DND-41 (cell line): ENCODE measurements around the gene GALM.
"Not testable (repeated sequence)": the region's sequence is repeated elsewhere in the genome, so short reads cannot be mapped to it uniquely, and the experiment has no call there.

Experiments
- ATAC-seq: fragments of 200-7000 bp; cut with Tn5 transposase; 3 replicates; pipeline ENCODE4 v1.9.1; 2021; ENCODE audit warnings: low read depth; ENCODE audit not compliant: insufficient read depth
- DNase-seq: peaks from one replicate; pipeline ENCODE4 v3.0.0-alpha.2; 2020
- H2AFZ ChIP-seq: 2 replicates; pipeline ENCODE4 v1.6.0; 2012; ENCODE audit warnings: low read depth, low read length
- H3K27ac ChIP-seq: 2 replicates; pipeline ENCODE4 v1.5.1; 2012; ENCODE audit warnings: low read length, inconsistent platforms
- H3K27me3 ChIP-seq: fragments of 200-600 bp; sonication (generic); 2 replicates; pipeline ENCODE4 v1.6.0; 2012; ENCODE audit warnings: low read length, mild to moderate bottlenecking, inconsistent platforms; ENCODE audit not compliant: insufficient read depth, poor library complexity
- H3K36me3 ChIP-seq: 2 replicates; pipeline ENCODE4 v1.5.1; 2012; ENCODE audit warnings: low read length, inconsistent platforms; ENCODE audit not compliant: insufficient read depth
- H3K4me1 ChIP-seq: 2 replicates; pipeline ENCODE4 v1.5.1; 2012; ENCODE audit warnings: mild to moderate bottlenecking, low read length; ENCODE audit not compliant: insufficient read depth
- H3K4me2 ChIP-seq: 2 replicates; pipeline ENCODE4 v1.6.0; 2012; ENCODE audit warnings: mild to moderate bottlenecking, moderate library complexity, low read length, inconsistent platforms; ENCODE audit not compliant: insufficient read depth
- H3K4me3 ChIP-seq, 2 experiments: fragments of 200-600 bp in 1 of 2; shearing (Covaris generic) in 1 of 2; 2 replicates each; pipeline ENCODE4 v1.5.1; 2012 to 2016; ENCODE audit warnings: inconsistent platforms in 2 of 2, low read length in 2 of 2, mild to moderate bottlenecking in 2 of 2, low read depth in 1 of 2, moderate library complexity in 1 of 2
- H3K79me2 ChIP-seq: 2 replicates; pipeline ENCODE4 v1.6.0; 2012; ENCODE audit warnings: low read length, inconsistent platforms; ENCODE audit not compliant: insufficient read depth
- H3K9ac ChIP-seq: 2 replicates; pipeline ENCODE4 v1.6.0; 2012; ENCODE audit warnings: low read depth, mild to moderate bottlenecking, inconsistent platforms, low read length, moderate library complexity
- H3K9me3 ChIP-seq: 2 replicates; pipeline ENCODE4 v1.5.1; 2012; ENCODE audit warnings: low read length, moderate library complexity, mild to moderate bottlenecking, inconsistent platforms; ENCODE audit not compliant: insufficient read depth, severe bottlenecking
- H4K20me1 ChIP-seq: 2 replicates; pipeline ENCODE4 v1.6.0; 2012; ENCODE audit warnings: low read length; ENCODE audit not compliant: insufficient read depth
- EZH2 ChIP-seq: IDR thresholded peaks from 3 replicates; pipeline ENCODE4 v1.6.1; 2012; ENCODE audit warnings: borderline replicate concordance, low read depth, mild to moderate bottlenecking, moderate library complexity, low read length, inconsistent platforms; ENCODE audit not compliant: severe bottlenecking
- TF ChIP-seq, protein P1 (sequence below): IDR thresholded peaks from 2 replicates; pipeline ENCODE4 v1.5.1; 2012; ENCODE audit warnings: borderline replicate concordance, low read length, moderate library complexity, mild to moderate bottlenecking; ENCODE audit not compliant: poor library complexity, severe bottlenecking; ENCODE audit errors: extremely low read depth

The GALM gene

GRCh38 chr2:38671946-38672345 is 6.0 kb downstream of the GALM start:
- no peak for DNase-seq
- H3K36me3 ChIP-seq: no peaks in the 10 kb centered on the region
- no peaks in the 10 kb centered on the region for H3K79me2 ChIP-seq
- no peaks in the 10 kb centered on the region for H4K20me1 ChIP-seq
- H3K27ac ChIP-seq: no peak overlapping the region
- H3K4me1 ChIP-seq: no peaks in the 10 kb centered on the region
- H3K4me3 ChIP-seq: no peak overlapping the region
- no peaks in the 10 kb centered on the region for H3K9me3 ChIP-seq
- H2AFZ ChIP-seq: no peak overlapping the region
- no peaks in the 10 kb centered on the region for H3K27me3 ChIP-seq
- H3K4me2 ChIP-seq: no peak overlapping the region
- no peak for ATAC-seq
- TF ChIP-seq, protein P1, sequence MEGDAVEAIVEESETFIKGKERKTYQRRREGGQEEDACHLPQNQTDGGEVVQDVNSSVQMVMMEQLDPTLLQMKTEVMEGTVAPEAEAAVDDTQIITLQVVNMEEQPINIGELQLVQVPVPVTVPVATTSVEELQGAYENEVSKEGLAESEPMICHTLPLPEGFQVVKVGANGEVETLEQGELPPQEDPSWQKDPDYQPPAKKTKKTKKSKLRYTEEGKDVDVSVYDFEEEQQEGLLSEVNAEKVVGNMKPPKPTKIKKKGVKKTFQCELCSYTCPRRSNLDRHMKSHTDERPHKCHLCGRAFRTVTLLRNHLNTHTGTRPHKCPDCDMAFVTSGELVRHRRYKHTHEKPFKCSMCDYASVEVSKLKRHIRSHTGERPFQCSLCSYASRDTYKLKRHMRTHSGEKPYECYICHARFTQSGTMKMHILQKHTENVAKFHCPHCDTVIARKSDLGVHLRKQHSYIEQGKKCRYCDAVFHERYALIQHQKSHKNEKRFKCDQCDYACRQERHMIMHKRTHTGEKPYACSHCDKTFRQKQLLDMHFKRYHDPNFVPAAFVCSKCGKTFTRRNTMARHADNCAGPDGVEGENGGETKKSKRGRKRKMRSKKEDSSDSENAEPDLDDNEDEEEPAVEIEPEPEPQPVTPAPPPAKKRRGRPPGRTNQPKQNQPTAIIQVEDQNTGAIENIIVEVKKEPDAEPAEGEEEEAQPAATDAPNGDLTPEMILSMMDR: no peak
- TF ChIP-seq EZH2: no peak
- H3K9ac ChIP-seq: no peak overlapping the region

DNA sequence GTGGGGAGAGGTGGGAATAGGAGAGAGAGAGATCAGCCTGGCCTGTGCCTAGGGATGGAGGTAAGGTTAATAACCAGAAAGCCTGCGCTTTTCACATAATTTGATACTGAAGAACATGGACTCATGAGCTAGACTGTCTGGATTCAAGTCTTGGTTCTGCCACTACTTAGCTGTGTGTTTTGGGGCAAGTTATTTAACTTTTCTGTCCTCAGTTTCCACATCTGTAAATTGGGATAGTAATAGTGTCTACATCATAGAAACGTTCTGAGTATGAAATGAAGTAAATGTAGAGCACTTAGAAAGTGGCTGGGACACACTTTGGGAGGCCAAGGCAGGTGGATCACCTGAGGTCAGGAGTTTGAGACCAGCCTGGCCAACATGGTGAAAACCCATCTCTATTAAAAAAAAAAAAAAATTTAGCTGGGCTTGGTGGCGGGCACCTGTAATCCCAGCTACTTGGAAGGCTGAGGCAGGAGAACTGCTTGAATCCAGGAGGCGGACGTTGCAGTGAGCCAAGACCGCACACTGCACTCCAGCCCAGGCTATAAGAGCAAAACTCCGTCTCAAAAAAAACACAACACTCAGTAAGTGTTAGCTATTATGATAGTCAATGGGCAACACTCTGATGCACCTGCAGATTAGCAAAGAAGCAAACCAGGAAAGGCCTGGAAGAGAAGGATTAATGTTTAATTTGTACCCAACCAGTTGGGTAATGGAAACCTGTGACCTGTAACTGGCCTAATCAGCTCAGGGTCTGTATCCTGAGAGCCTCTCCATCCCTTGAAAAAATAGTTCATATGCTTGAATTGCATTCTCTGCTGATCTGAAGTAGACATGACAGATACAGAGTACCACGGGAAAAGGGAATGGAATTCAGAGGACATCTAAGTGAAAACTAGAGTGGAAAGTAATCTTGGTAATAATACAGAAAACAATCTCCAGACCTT is 6.8 kb downstream of the GALM start:
- no peaks in the 10 kb centered on the region for H3K27me3 ChIP-seq
- H3K79me2 ChIP-seq: no peaks in the 10 kb centered on the region
- no peak overlapping the region for H3K9ac ChIP-seq
- H3K4me3 ChIP-seq: no peak overlapping the region
- no peak overlapping the region for H2AFZ ChIP-seq
- TF ChIP-seq, protein P1: no peak
- TF ChIP-seq EZH2: no peak
- no peak overlapping the region for H3K27ac ChIP-seq
- DNase-seq: no peak
- no peaks in the 10 kb centered on the region for H3K36me3 ChIP-seq
- no peak overlapping the region for H3K4me2 ChIP-seq
- no peaks in the 10 kb centered on the region for H3K9me3 ChIP-seq
- peaks cover 7% of the 10 kb centered on the region for H3K4me1 ChIP-seq
- H4K20me1 ChIP-seq: no peaks in the 10 kb centered on the region
- ATAC-seq: no peak

DNA sequence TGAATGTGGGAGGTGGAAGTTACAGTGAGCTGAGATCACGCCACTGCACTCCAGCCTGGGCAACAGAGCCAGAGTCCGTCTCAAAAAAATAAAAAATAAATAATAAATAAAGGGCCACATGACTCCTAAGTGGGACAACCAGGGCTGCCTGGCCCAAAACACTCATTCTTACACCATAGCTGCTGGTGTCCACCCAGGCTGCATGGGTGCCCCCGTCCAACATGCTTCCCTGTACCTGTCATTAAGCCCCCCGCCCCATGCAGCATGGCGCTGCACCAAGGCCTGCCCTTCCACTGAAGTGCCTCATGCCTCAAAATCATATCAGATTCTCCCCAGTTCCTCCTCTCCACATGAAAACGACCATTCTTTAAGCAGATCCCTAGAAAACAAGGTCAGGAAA is 10.8 kb downstream of the GALM start:
- TF ChIP-seq, protein P1: no peak
- no peak for TF ChIP-seq EZH2
- no peaks in the 10 kb centered on the region for H3K27me3 ChIP-seq
- H3K27ac ChIP-seq: no peak overlapping the region

GRCh38 chr2:38680868-38681267 is 15.0 kb downstream of the GALM start:
- not testable (repeated sequence) for H3K4me3 ChIP-seq, H3K36me3 ChIP-seq, H3K27ac ChIP-seq, H3K9me3 ChIP-seq, H3K9ac ChIP-seq, H3K4me1 ChIP-seq, ATAC-seq, H3K4me2 ChIP-seq, H2AFZ ChIP-seq, DNase-seq, H3K27me3 ChIP-seq, H3K79me2 ChIP-seq, H4K20me1 ChIP-seq

More for the DNA sequence above, 10.8 kb downstream of the GALM start:
- H3K36me3 ChIP-seq: no peaks in the 10 kb centered on the region
- peaks cover 8% of the 10 kb centered on the region for H3K4me1 ChIP-seq
- no peaks in the 10 kb centered on the region for H3K9me3 ChIP-seq
- ATAC-seq (no peak), DNase-seq (no peak)
- H3K4me3 ChIP-seq: no peak overlapping the region
- H3K4me2 ChIP-seq: no peak overlapping the region
- H3K79me2 ChIP-seq: no peaks in the 10 kb centered on the region
- H4K20me1 ChIP-seq: no peaks in the 10 kb centered on the region
- no peak overlapping the region for H2AFZ ChIP-seq
- no peak overlapping the region for H3K9ac ChIP-seq
